ENCODE measurements around the gene SSC4D.
A peak's percentile ranks its signal among the peaks of the same experiment; 100 is the strongest.
"Not testable (repeated sequence)": the region's sequence is repeated elsewhere in the genome, so short reads cannot be mapped to it uniquely, and the experiment has no call there.

The SSC4D gene

GRCh38 chr7:76428149-76428823, 18.8 kb upstream of the SSC4D start:
- Histone ChIP-seq H3K36me3 (ENCODE audit: control insufficient read depth in 4 of 4, insufficient read depth in 4 of 4, low read length in 3 of 4) (peaks cover 0 to 4% (median 1%) of the 10 kb centered on the region in 4 experiments), H3K4me3 (ENCODE audit: control insufficient read depth in 1 of 7, extremely low read depth in 1 of 7, insufficient read depth in 4 of 7, low read depth in 2 of 7, low read length in 6 of 7) (no peak overlapping the region), H3K27me3 (replicated peaks in 2 of 5; ENCODE audit: control insufficient read depth in 4 of 5, insufficient read depth in 5 of 5, low read length in 4 of 5) (no peaks in the 10 kb centered on the region), H3K9me3 (ENCODE audit: control extremely low read depth in 1 of 5, control insufficient read depth in 4 of 5, insufficient read depth in 2 of 5, low read depth in 1 of 5, low read length in 4 of 5) (no peaks in the 10 kb centered on the region), H3K4me1 (ENCODE audit: control extremely low read depth in 1 of 4, control insufficient read depth in 4 of 4, insufficient read depth in 4 of 4, low read length in 3 of 4) (peaks cover 0 to 13% (median 10%) of the 10 kb centered on the region in 4 experiments), H3K27ac (ENCODE audit: insufficient read depth in 1 of 2, low read depth in 1 of 2, low read length in 2 of 2, poor library complexity in 1 of 2, severe bottlenecking in 2 of 2) (no peak overlapping the region)
- 98% methylated on average over 4 of the region's 13 CpGs for WGBS (ENCODE audit: insufficient coverage)
- DNase-seq: no peak
- CTCF ChIA-PET: interaction anchor here (1.0 kb wide), 1 partner anchor 113 kb away, joined by 4 read pairs; no protein-coding TSS in a partner anchor
- POLR2A ChIA-PET: no interaction called here

DNA sequence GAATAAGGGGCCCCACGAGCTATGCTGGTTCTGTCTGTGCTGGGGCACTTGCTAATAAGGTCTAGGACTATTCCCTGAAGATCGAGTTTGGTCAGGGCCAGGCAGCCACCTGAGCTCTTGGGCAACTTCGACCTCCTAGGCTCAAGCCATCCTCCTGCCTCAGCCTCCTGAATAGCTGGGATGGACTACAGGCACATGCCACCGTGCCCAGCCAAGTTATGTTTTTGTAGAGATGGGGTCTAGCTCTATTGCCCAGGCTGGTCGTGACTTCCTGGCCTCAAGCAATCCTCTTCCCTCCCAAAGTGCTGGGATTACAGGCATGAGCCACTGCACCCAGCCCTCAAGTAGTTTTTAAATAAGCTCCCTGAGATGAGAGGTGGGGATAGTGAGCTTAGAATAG, 18.1 kb upstream of the SSC4D start:
- no peaks in the 10 kb centered on the region for H3K9me3 ChIP-seq (ENCODE audit: control extremely low read depth in 1 of 5, control insufficient read depth in 4 of 5, insufficient read depth in 2 of 5, low read depth in 1 of 5, low read length in 4 of 5)
- ChIA-PET CTCF (interaction anchor here (0.6 to 1.2 kb wide), 3 partner anchors 11 to 622 kb away, joined by 3 to 4 read pairs (median 3); no protein-coding TSS in a partner anchor), POLR2A (no interaction called here)
- no peak overlapping the region for H3K27ac ChIP-seq (ENCODE audit: insufficient read depth in 1 of 2, low read depth in 1 of 2, low read length in 2 of 2, poor library complexity in 1 of 2, severe bottlenecking in 2 of 2)
- no peak overlapping the region for H3K4me3 ChIP-seq (ENCODE audit: control insufficient read depth in 1 of 7, extremely low read depth in 1 of 7, insufficient read depth in 4 of 7, low read depth in 2 of 7, low read length in 6 of 7)
- H3K36me3 ChIP-seq (ENCODE audit: control insufficient read depth in 4 of 4, insufficient read depth in 4 of 4, low read length in 3 of 4): peaks cover 0 to 4% (median 1%) of the 10 kb centered on the region in 4 experiments
- H3K27me3 ChIP-seq (replicated peaks in 2 of 5; ENCODE audit: control insufficient read depth in 4 of 5, insufficient read depth in 5 of 5, low read length in 4 of 5): no peaks in the 10 kb centered on the region
- H3K4me1 ChIP-seq (ENCODE audit: control extremely low read depth in 1 of 4, control insufficient read depth in 4 of 4, insufficient read depth in 4 of 4, low read length in 3 of 4): peaks cover 0 to 13% (median 10%) of the 10 kb centered on the region in 4 experiments
- DNase-seq: no peak
- WGBS (ENCODE audit: insufficient coverage): 100% methylated on average over 3 of the region's 5 CpGs

DNA sequence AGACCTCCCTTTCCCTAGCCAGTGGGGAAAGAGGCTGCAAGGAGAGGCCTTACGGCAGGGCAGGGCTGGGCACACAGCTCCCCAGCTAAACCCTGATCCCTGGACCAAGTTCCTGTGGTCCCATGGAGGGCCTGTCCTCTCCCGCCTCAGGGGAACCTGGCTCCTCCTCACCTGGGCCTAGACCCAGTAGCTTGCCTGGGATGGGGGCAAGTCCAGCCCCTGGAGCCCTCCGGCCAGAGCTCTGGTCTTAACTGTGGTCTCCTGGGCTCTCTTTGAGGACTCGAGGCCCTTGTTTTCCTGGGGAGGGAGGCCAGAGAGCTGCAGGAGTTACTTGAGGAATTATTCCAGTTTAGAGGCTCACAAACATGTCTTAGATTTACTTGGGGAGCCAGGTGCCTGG, 16.7 kb upstream of the SSC4D start:
- Histone ChIP-seq H3K9me3 (ENCODE audit: control extremely low read depth in 1 of 5, control insufficient read depth in 4 of 5, insufficient read depth in 2 of 5, low read depth in 1 of 5, low read length in 4 of 5) (no peaks in the 10 kb centered on the region), H3K4me1 (ENCODE audit: control extremely low read depth in 1 of 4, control insufficient read depth in 4 of 4, insufficient read depth in 4 of 4, low read length in 3 of 4) (peaks cover 0 to 13% (median 10%) of the 10 kb centered on the region in 4 experiments), H3K36me3 (ENCODE audit: control insufficient read depth in 4 of 4, insufficient read depth in 4 of 4, low read length in 3 of 4) (peaks cover 0 to 4% (median 0%) of the 10 kb centered on the region in 4 experiments), H3K27me3 (replicated peaks in 2 of 5; ENCODE audit: control insufficient read depth in 4 of 5, insufficient read depth in 5 of 5, low read length in 4 of 5) (no peaks in the 10 kb centered on the region), H3K27ac (ENCODE audit: insufficient read depth in 1 of 2, low read depth in 1 of 2, low read length in 2 of 2, poor library complexity in 1 of 2, severe bottlenecking in 2 of 2) (no peak overlapping the region), H3K4me3 (ENCODE audit: control insufficient read depth in 1 of 7, extremely low read depth in 1 of 7, insufficient read depth in 4 of 7, low read depth in 2 of 7, low read length in 6 of 7) (no peak overlapping the region)
- CTCF ChIA-PET: no interaction called here
- 100% methylated on average over 2 of the region's 4 CpGs for WGBS (ENCODE audit: insufficient coverage)
- no peak for DNase-seq
- POLR2A ChIA-PET: interaction anchor here (0.6 kb wide), 1 partner anchor 13 kb away, joined by 3 read pairs; no protein-coding TSS in a partner anchor

DNA sequence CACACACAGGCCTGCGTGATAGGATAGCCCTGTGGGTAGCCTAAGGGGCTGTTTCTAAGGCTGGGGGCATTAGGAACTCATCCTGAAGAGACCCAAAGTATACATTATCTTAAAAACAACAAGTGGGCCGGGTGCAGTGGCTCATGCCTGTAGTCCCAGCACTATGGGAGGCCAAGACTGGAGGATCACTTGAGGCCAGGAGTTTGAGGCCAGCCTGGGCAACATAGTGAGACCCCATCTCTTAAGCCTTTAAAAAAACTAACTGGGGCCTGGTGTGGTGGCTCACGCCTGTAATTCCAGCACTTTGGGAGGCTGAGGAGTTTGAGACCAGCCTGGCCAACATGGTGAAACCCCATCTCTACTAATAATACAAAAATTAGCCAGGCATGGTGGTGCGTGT, 16.1 kb upstream of the SSC4D start:
- 95% methylated on average over 2 of the region's 4 CpGs for WGBS (ENCODE audit: insufficient coverage)
- H3K27me3 ChIP-seq (replicated peaks in 2 of 5; ENCODE audit: control insufficient read depth in 4 of 5, insufficient read depth in 5 of 5, low read length in 4 of 5); DNase-seq; H3K27ac ChIP-seq (ENCODE audit: insufficient read depth in 1 of 2, low read depth in 1 of 2, low read length in 2 of 2, poor library complexity in 1 of 2, severe bottlenecking in 2 of 2); H3K4me3 ChIP-seq (ENCODE audit: control insufficient read depth in 1 of 7, extremely low read depth in 1 of 7, insufficient read depth in 4 of 7, low read depth in 2 of 7, low read length in 6 of 7); POLR2A ChIA-PET; CTCF ChIA-PET; H3K36me3 ChIP-seq (ENCODE audit: control insufficient read depth in 4 of 4, insufficient read depth in 4 of 4, low read length in 3 of 4); H3K9me3 ChIP-seq (ENCODE audit: control extremely low read depth in 1 of 5, control insufficient read depth in 4 of 5, insufficient read depth in 2 of 5, low read depth in 1 of 5, low read length in 4 of 5): not testable (repeated sequence)
- H3K4me1 ChIP-seq (ENCODE audit: control extremely low read depth in 1 of 4, control insufficient read depth in 4 of 4, insufficient read depth in 4 of 4, low read length in 3 of 4): peaks cover 0 to 13% (median 10%) of the 10 kb centered on the region in 4 experiments

DNA sequence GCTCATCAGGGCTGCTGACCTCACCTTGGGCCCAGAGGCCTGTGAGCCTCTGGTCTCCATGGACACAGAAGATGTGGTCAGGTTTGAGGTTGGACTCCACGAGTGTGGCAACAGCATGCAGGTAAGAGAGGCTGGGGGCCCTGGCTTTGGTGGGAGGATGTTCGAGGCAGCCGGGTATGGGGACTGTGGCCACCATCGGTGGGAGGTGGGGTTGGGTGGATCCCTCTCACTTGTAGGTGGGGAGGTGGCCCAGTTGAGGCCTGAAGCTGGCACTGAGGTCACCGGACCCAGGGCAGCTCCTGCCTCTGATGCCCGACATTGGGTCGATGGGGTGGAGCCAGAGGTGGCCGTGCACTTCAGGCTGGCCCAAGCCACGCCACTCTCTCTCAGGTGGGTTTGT, 15.7 kb upstream of the SSC4D start:
- no peak overlapping the region for H3K27ac ChIP-seq (ENCODE audit: insufficient read depth in 1 of 2, low read depth in 1 of 2, low read length in 2 of 2, poor library complexity in 1 of 2, severe bottlenecking in 2 of 2)
- no peak overlapping the region for H3K4me3 ChIP-seq (ENCODE audit: control insufficient read depth in 1 of 7, extremely low read depth in 1 of 7, insufficient read depth in 4 of 7, low read depth in 2 of 7, low read length in 6 of 7)
- no peak for DNase-seq
- WGBS (ENCODE audit: insufficient coverage): 97% methylated on average over 4 of the region's 9 CpGs
- CTCF ChIA-PET: interaction anchor here (1.2 to 1.4 kb wide), 2 partner anchors 12 to 64 kb away, joined by 3 read pairs; no protein-coding TSS in a partner anchor
- no peaks in the 10 kb centered on the region for H3K9me3 ChIP-seq (ENCODE audit: control extremely low read depth in 1 of 5, control insufficient read depth in 4 of 5, insufficient read depth in 2 of 5, low read depth in 1 of 5, low read length in 4 of 5)
- H3K36me3 ChIP-seq (ENCODE audit: control insufficient read depth in 4 of 4, insufficient read depth in 4 of 4, low read length in 3 of 4): no peaks in the 10 kb centered on the region
- H3K27me3 ChIP-seq (replicated peaks in 2 of 5; ENCODE audit: control insufficient read depth in 4 of 5, insufficient read depth in 5 of 5, low read length in 4 of 5): no peaks in the 10 kb centered on the region
- POLR2A ChIA-PET: no interaction called here
- H3K4me1 ChIP-seq (ENCODE audit: control extremely low read depth in 1 of 4, control insufficient read depth in 4 of 4, insufficient read depth in 4 of 4, low read length in 3 of 4): peaks cover 0 to 13% (median 10%) of the 10 kb centered on the region in 4 experiments

- CTCF ChIA-PET: interaction anchor here (1.2 to 1.9 kb wide), 3 partner anchors 8 to 64 kb away, joined by 3 to 8 read pairs (median 3); no protein-coding TSS in a partner anchor
- no peaks in the 10 kb centered on the region for H3K36me3 ChIP-seq (ENCODE audit: control insufficient read depth in 4 of 4, insufficient read depth in 4 of 4, low read length in 3 of 4)
- no peaks in the 10 kb centered on the region for H3K27me3 ChIP-seq (replicated peaks in 2 of 5; ENCODE audit: control insufficient read depth in 4 of 5, insufficient read depth in 5 of 5, low read length in 4 of 5)
- POLR2A ChIA-PET: no interaction called here
- peak in 2 of 3 donors; percentile 56 to 59 for DNase-seq
- H3K9me3 ChIP-seq (ENCODE audit: control extremely low read depth in 1 of 5, control insufficient read depth in 4 of 5, insufficient read depth in 2 of 5, low read depth in 1 of 5, low read length in 4 of 5): no peaks in the 10 kb centered on the region
- peaks cover 0 to 13% (median 11%) of the 10 kb centered on the region in 4 experiments for H3K4me1 ChIP-seq (ENCODE audit: control extremely low read depth in 1 of 4, control insufficient read depth in 4 of 4, insufficient read depth in 4 of 4, low read length in 3 of 4)
- 91% methylated on average over 9 of the region's 10 CpGs for WGBS (ENCODE audit: insufficient coverage)
- H3K4me3 ChIP-seq (ENCODE audit: control insufficient read depth in 1 of 7, extremely low read depth in 1 of 7, insufficient read depth in 4 of 7, low read depth in 2 of 7, low read length in 6 of 7): no peak within 1 kb of the TSS
- H3K27ac ChIP-seq (ENCODE audit: insufficient read depth in 1 of 2, low read depth in 1 of 2, low read length in 2 of 2, poor library complexity in 1 of 2, severe bottlenecking in 2 of 2): no peak within 1 kb of the TSS
These were observed 15.1 kb upstream of the SSC4D start, which contains the start of gene ZP3 for GRCh38 chr7:76424413-76425111. Gene ZP3, plus strand, starts transcription at chr7:76424950. Its CDS starts 15 bp downstream, at chr7:76424965.
